NCI-H146 treated with DMSO at 0.1 percent for 48 hours (cell line): Measurements from ENCODE around the gene RBKS.
"Not testable (repeated sequence)": the region's sequence is repeated elsewhere in the genome, so short reads cannot be mapped to it uniquely, and the experiment has no call there.

Experiments
- DNase-seq: peaks from one replicate; lab custom pipeline; 2025; ENCODE audit not compliant: unreplicated experiment; lab: John Stamatoyannopoulos, UW

RBKS gene

DNA sequence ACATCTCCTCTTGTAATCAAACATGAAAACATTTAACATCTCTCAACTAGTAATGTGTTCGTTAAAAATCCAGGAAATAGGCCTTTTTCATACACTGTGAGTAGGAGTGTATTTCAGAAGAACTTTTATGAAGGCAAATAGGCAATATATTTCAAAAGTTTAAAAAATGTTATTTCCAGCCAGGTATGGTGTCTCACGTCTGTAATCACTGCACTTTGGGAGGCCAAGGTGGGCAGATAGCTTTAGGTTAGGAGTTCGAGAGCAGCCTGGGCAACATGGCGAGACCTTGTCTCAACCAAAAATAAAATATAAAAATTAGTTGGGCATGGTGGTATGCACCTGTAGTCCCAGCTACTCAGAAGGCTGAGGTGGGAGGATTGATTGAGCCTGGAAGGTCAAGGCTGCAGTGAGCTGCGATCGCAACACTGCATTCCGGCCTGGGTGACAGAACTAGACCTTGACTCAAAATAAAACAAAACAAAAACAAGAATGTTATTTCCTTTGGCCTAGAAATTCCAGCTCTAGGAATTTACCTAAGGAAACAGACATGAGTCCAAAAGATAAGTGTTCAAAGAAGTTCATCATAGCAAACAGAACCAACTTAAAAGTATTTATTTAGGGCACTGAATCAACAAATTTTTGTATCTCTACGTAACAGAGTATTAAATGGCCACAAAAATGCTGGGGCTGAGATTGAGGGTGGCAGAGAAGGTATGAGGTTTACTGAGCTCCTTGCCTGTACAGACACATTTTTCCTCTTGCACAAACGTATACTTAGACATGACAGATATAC lies 14.9 kb downstream of the RBKS start:
- DNase-seq, result no peak

DNA sequence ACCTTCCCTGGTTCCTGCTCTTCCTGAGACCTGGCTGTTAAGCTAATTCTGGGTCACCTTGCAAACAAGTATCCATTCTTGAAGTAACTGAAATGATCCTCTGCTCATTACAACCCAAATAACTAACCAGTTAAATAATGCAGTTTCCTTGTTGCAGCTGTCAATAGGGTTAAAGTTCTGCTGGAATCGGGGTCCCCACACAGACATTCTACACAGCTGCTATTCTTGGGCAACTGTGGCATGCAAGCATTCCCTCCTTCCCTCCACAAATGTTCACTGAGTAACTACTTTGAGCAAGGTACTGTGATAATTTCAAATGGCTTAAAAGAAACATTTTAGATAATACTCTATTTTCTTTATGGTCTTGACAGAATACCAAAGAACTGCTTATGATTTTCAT lies 17.1 kb downstream of the RBKS start:
- DNase-seq, result no peak

DNA sequence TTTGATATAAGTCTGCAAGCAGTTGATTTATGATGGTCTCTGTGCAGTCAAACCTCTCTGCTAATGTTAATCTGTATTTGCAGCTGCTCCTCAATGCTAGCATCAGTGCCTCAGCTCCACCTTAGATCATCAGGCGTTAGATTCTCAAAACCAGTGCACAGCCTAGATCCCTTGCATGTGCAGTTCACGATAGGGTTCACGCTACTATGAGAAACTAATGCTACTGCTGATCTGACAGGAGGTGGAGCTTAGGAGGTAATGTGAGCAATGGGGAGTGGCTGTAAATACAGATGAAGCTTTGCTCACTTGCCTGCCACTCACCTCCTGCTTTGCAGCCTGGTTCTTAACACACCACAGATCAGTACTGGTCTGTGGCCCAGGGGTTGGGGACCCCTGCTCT lies 18.4 kb downstream of the RBKS start:
- DNase-seq, result no peak

DNA sequence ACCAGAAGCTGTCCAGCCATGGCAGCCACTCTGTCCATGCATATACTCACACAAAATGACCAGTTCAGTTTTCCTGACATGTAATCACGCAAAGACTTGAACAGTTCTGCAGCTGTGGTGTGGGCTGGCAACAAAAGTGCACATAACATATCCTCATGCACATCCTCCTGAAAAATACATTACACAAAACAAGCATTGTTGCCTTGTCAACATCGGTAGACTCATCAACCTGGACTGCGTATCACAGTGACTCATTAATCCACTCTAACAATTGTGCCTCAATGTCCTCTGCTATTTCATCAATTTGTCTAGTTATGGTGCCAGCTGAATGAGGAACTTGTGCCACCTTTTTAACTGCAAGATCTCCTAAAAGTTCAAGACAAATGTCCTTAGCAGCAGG lies 19.5 kb downstream of the RBKS start:
- no peak for DNase-seq

DNA sequence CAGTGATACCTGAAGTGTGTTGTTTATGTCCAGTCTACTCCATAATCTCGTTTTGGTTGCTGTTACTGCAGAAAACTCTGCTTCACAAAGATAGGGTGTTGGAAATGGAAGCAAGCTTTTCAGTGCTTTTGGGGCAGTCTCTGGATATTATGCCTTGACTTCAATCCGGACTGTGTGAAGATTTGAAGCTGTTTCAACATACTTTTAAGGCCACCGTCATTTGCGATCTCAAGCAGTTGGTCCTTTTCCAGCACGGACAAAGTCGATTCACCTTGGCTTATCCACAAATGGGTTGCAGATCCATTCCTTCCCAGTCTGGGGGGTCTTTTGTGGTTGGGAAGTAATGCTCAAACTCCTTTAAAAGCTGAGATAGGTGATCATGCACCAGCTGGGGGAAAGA lies 20.4 kb downstream of the RBKS start:
- DNase-seq, result no peak

DNA sequence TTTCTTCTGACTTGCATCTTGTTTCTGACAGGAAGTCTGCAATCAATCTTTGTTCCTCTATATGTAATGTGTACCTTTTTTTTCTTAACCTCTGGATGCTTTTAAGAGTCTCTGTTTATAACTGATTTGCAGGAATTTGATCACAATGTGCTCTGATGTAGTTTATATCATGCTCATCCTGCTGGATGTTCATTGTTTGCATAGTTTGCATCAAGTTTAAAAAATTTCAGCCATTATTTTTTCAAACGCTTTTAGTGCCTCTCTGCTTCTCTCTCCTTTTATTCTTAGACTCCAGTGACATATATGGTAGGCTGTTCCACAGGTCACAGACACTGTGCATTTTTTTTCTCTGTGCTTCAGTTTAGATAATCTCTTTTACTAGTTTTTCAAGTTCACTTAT lies 23.9 kb downstream of the RBKS start:
- DNase-seq, result no peak

DNA sequence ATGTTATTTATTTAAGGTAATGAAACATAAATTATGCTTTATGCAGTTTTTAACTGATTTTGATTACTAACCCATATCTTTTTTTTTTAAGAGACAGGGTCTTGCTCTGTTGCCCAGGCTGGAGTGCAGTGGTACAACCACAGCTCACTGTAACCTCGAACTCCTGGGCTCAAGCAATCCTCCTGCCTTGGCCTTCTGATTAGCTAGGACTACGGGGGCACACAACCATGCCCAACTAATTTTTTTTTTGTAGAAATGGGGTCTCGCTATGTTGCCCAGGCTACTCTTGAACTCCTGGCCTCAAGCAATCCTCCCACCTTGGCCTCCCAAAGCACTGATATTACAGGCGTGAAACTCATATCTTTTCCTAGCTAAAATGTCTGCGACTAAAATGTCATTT lies 26.2 kb downstream of the RBKS start:
- not testable (repeated sequence) for DNase-seq

DNA sequence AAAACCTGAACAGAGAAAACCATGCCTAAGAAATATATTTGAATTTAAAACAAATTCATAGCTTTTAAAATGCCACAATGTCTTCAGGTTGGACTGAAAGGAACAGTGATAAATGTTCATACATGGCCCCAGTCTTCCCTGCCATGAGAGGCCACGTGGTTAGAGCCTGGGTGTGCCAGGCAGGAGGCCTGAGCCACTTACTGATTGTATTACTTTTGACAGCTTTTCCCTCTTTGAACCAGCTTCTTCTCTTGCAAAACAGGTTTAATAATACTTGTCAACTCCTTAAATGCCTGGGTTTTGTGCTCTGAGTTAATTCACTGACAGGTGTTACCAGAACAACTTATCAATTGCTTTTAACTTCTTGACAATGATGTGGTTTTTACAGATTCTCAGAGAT lies 27.0 kb downstream of the RBKS start:
- DNase-seq, result no peak

DNA sequence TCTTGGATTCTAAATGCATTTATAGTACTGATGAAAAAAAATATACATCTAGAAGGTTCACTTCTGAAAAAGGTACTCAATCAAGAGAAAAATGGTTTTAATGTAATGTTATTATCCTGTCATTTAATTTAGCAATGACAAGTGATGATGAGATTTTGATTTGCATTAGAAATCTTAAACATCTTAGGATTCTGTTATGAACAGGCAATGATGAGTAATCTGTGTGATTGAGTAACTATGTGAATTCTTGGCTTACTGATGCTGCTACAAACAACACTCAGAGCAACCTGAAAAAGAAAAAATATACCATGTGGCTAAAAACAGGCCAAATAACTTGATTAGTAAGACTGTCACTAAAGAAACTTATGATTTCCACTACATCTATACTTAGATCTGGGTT lies 30.1 kb downstream of the RBKS start:
- DNase-seq, result no peak

DNA sequence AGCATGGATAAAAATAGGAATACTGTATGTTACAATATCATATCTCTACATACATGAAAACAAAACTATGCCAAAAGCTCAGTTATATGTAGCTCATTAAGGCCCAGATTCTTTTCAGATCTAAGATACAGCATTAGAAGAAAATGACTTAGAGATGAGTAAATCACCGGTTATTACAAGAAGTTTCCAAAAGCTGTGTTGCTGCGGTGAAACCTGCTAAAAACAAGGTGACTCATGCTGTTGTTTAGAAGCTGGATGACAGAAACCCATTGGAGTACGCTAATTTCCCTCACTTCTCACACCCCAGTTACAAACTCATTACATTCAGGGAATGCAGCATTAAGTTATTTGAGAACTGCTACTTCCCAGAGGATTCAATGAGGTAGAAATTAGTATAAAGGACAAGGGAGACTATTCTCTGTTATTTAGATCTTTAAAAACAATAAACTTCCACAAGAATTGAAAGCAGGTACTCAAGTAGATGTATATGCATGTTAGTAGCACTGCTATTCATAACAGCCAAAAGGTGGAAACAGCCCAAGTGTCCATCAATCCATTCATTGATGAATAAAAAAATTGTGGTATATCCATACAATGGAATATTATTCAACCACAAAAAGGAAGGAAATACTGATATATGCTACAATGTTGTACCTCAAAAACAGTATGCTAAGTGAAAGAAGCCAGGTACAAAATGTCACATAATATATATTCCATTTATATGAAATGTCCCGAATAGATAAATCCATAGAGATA lies 32.6 kb downstream of the RBKS start:
- DNase-seq, result no peak

DNA sequence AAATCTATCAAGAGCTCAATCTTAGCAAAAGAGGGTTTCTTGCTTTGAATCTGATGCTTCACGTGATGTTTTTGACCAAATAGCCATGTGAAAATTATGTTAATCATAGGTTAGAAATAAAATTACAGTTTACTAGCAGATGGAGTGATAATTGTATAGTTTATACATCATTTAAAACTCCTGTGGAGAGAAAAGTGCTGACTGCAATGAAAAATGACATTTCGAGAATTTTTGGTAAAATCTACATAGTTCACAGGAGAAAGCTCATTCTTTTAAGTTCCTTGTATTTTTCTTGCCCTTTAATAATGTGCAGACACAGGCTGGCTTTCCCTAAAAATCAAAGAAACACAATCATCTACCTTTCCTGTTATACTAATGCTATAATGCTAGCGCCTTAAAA lies 33.2 kb downstream of the RBKS start:
- DNase-seq, result no peak

DNA sequence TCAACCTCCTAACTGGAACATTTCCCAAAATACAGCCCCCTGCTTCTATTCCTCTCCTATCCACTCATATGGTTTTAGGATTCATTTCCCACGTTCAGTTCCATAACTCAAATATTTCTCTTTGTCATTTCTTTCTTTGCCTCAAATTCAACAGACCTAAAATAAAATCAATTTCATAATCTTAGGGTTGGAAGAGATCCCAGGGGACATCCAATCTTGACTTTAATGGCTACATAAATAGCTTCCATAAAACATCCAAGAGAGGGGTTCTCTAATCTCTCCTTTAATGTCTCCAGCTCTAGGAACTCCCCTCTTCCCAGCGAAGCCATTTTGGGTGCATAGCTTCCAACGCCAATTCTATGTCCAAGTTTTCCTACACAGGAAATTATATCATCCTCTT lies 33.8 kb downstream of the RBKS start:
- DNase-seq, result no peak

DNA sequence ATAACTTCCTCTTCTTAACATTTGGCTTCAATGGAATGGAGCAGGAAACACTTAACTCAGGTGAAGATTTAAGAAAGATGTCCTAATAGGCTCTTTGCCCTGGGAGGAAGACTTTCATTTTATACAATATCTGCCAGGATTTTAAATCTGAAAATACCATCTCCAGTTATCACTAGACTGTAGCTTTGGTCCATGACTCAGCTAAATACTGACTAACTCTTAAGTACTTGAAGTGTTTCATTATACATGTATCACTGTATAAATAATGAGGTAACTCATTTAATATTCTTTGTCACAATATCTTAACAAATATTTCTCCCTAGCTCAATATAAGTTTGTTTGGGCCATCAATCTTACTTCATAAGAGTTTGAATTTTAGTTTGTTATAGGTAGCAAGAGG lies 34.7 kb downstream of the RBKS start:
- DNase-seq, result no peak

DNA sequence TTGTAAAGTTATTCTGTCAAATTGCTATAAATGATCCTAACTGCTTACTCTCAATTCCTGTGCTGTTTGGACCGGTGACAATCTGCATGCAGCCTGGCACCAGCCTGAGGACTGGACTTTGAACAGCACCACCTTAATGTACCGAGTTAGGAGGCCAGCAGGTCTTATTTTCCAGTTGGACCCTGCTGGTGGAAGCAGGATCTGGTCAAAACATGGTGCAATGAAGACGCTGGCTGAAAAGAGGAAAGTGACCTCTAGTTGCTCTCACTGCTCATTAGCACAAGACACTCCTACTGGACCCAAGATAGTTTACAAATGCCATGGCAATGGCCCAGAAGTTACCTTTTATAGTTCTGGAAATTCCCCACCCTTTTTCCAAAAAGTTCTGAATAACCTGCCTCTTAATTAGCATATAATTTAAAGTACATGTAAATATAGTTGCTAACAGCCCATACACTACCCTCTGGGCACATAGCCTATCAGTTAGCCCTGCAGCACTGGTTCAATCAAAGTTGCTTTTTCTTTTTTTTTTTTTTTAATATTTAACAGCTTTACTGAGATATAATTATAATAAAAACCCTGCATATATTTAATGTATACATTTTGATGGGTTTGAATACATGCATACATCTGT lies 35.8 kb downstream of the RBKS start:
- no peak for DNase-seq

DNA sequence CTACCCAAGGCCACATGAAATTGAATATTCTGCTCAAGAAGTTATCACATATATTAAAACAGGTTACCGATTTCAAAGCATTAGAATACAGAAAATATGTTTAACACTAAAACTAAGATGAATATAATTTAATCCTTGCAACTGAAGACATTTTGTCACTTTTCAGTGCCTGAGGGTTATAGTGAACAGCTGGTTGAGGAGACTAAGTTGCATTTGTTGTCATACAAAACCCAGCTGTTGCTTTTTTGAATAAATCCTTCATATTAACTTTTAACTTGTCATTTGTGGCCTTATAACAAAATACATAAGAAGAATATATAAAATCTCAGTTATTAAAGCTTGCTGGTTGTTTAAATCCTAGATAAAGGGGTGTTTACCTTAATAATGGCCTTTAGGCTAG lies 37.5 kb downstream of the RBKS start:
- no peak for DNase-seq

DNA sequence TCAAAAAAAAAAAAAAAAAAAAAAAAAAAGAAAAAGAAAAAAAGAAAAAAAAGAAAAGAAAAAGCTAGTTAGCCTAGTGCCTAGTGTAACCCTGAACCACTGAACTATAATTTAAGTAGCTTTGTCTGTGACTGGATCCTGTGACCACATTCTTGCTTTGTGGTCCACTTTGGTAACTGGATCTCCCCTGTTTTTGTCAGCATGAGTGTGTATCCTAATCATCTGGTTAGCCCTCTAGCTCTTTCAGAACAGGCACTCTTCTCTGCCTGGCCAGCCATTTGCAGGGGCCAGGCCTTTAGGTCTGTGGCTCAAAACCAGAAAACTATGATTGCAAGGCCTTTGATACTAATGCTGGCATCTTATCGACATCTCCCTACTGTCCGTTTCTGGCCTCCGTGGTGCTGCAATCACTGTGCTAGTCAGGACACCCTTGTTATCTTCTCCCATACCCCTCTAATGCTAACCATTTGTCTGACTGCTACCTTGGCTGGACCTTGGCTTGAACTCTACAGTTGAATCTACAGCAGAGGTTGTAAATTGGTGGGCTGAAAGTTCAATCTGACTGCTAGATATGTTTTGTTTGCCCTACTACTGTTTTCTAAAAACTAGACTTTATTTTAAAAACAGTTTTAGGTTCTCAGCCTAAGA lies 40.5 kb downstream of the RBKS start:
- DNase-seq, result no peak

DNA sequence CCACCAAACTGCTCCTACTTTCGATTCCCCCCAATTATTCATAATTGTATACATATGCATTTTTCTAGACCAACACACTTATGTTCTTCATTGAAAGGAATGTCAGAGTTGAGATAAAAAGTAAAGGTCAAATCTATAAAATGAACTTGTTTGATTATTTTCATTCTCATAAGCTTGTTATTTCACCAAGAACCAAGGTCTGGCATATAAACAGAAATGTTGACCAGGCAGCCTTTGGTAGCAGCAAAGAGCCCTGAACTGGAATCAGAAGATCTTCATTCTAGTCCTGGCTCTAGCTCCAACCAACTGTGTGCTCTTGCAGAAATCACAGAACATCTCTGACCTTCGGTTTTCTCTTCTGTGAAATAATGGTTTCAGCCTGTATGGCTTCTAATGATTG lies 42.9 kb downstream of the RBKS start:
- DNase-seq, result no peak

DNA sequence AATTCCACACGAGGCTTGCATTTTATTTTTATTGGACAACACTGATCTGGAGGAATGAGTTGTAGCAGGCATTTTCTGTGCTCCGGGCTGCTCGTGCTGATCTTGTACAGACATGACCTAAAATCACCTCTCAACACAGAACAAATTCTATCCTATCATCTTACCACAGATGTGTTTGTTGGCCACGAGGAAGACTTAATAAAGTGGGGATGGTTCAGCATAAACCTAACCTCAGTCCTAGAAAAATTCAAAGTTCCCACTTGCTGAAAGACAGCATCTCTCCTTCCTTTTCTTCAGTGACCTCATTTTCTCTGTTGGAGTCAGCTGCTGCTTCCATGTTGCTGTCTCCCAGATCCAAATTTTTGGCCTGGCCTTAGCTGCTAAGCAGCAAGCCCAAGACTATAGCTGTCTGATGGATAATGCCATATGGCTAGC lies 45.3 kb downstream of the RBKS start:
- DNase-seq, result no peak

DNA sequence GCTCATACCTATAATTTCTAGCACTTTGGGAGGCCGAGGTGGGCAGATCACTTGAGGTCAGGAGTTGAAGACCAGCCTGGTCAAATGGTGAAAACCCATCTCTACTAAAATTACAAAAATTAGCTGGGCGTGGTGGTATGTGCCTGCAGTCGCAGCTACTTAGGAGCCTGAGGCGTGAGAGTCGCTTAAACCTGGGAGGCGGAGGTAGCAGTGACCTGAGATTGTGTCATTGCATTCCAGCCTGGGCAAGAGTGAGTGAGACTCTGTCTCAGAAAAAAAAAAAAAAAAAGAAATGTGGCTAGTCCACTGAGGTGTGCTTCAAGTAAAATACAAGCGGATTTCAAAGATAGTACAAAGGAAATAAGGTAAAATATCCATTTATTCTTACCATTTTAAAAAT lies 46.2 kb downstream of the RBKS start:
- no peak for DNase-seq

DNA sequence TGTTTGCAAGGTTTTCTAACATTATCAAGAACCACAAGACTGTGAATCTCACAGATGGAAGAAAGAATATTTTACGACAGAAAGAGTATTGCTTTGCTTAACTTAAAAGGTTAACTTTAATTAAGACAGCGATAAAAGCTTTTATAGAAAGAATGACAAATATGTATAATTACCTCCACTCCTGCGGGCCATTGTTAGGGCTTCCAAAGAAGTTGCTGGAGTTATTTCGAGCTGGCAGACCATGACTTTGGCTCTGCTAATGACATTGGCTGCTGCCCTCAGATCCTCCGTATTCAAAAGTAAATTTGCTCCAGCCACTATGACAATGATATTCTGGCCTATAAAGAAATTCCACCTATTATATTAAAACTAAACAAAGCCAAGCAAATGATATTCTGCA lies 47.3 kb downstream of the RBKS start:
- DNase-seq, result no peak

DNA sequence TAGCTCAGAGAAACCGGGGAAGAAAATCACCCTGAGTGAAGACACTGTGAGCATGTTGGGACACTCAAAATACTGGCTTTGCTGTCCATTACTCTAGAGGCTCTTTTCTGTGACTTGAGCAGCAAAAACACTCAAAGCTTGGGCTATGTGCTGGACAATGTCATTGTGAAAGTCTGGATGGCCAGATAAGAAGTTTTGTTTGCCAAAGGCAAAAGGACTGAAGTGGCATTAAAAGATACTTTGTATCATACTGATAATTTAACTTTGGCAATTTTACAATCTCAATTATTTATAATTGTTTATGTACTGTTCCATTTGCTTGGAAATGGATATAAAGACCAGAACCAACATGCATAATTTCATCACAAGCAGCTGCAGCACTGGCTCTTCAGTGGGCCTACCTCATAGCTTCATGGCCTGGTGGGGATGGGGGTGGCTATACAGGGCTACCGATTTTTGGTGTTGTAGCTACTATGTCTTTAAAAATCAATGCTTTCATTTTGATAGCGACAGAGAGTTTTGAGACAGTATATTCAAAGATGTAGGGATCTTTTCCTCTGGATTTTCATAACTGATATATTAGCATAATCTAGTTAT lies 51.1 kb downstream of the RBKS start:
- DNase-seq, result no peak
